Bronchial epithelial cell (primary cell): Measurements from ENCODE around the gene SRL. TPM values are rescaled to one million over a fixed set of nuclear protein-coding genes. Genes with fewer than 3 reads are reported as not detected.

Experiments
- DNase-seq: peaks from one replicate; pipeline ENCODE4 v3.0.0-alpha.2; 2010; ENCODE audit warnings: low read depth
- FAIRE-seq: peaks from 2 replicates; lab custom pipeline; 2011; peaks lifted over from hg19 to GRCh38; lab: Jason Lieb, UNC
- H3K27me3 ChIP-seq: 2 replicates; pipeline ENCODE4 v1.5.1; 2011; ENCODE audit warnings: low read length; ENCODE audit not compliant: control insufficient read depth, insufficient read depth
- H3K36me3 ChIP-seq: 2 replicates; pipeline ENCODE4 v1.5.1; 2011; ENCODE audit warnings: low read length; ENCODE audit not compliant: control insufficient read depth, insufficient read depth
- H3K4me3 ChIP-seq: 2 replicates; pipeline ENCODE4 v1.5.1; 2011; ENCODE audit warnings: mild to moderate bottlenecking, low read depth, low read length, control low read depth
- CTCF ChIP-seq: IDR thresholded peaks from 2 replicates; pipeline ENCODE4 v1.5.1; 2011; ENCODE audit warnings: mild to moderate bottlenecking, moderate library complexity, low read length, control low read depth, inconsistent platforms; ENCODE audit not compliant: insufficient read depth, severe bottlenecking
- total RNA-seq: library from RNA; depleted of rRNA; stranded (reverse); fragments of >200 nt; gene quantifications from 2 replicates; pipeline ENCODE4 v1.2.1, GENCODE V29; 2014

The SRL gene
- total RNA-seq, 1 donor from 2014 or later, result not detected

GRCh38 chr16:4180511-4180910 is 61.4 kb downstream of the SRL start:
- no peak for TF ChIP-seq CTCF
- DNase-seq (no peak), FAIRE-seq (no peak)
- H3K36me3 ChIP-seq, result no peaks in the 10 kb centered on the region
- no peaks in the 10 kb centered on the region for H3K27me3 ChIP-seq
- no peak overlapping the region for H3K4me3 ChIP-seq

- FAIRE-seq, result no peak
- TF ChIP-seq CTCF, result no peak
- no peaks in the 10 kb centered on the region for H3K36me3 ChIP-seq
- H3K4me3 ChIP-seq, result no peak overlapping the region
- DNase-seq, result no peak
- H3K27me3 ChIP-seq, result no peaks in the 10 kb centered on the region
Measured at GRCh38 chr16:4179763-4180260, 62.1 kb downstream of the SRL start.

- FAIRE-seq (peak; percentile 70), DNase-seq (peak; percentile 90)
- Histone ChIP-seq H3K27me3 (no peaks in the 10 kb centered on the region), H3K36me3 (no peaks in the 10 kb centered on the region), H3K4me3 (no peak overlapping the region)
- TF ChIP-seq CTCF, result no peak
Measured at GRCh38 chr16:4179020-4179419, 62.9 kb downstream of the SRL start.

GRCh38 chr16:4178468-4179010 is 63.3 kb downstream of the SRL start:
- DNase-seq (no peak), FAIRE-seq (no peak)
- no peak for TF ChIP-seq CTCF
- H3K36me3 ChIP-seq, result no peaks in the 10 kb centered on the region
- no peaks in the 10 kb centered on the region for H3K27me3 ChIP-seq
- no peak overlapping the region for H3K4me3 ChIP-seq

- no peak overlapping the region for H3K4me3 ChIP-seq
- FAIRE-seq (peak; percentile 72), DNase-seq (peak; percentile 67)
- TF ChIP-seq CTCF, result no peak
- H3K27me3 ChIP-seq, result no peaks in the 10 kb centered on the region
- H3K36me3 ChIP-seq, result no peaks in the 10 kb centered on the region
Measured at GRCh38 chr16:4176906-4177417, 64.9 kb downstream of the SRL start.

- H3K36me3 ChIP-seq, result no peaks in the 10 kb centered on the region
- H3K4me3 ChIP-seq, result no peak overlapping the region
- no peak for TF ChIP-seq CTCF
- DNase-seq, result no peak
- FAIRE-seq, result peak; percentile 50
- H3K27me3 ChIP-seq, result no peaks in the 10 kb centered on the region
Measured at GRCh38 chr16:4175849-4176248, 66.0 kb downstream of the SRL start.
